IPS-18a (cell line): ENCODE data around the gene NOTCH2.

Experiments used
- H3K27ac ChIP-seq: one replicate; pipeline ENCODE4 v1.5.1; 2013; ENCODE audit warnings: low read length
- H3K27me3 ChIP-seq: one replicate; pipeline ENCODE4 v1.6.1; 2013; ENCODE audit warnings: mild to moderate bottlenecking, low read length; ENCODE audit not compliant: control insufficient read depth, insufficient read depth
- H3K36me3 ChIP-seq: one replicate; pipeline ENCODE4 v1.6.1; 2013; ENCODE audit warnings: low read depth, low read length; ENCODE audit not compliant: control insufficient read depth
- H3K4me1 ChIP-seq: one replicate; pipeline ENCODE4 v1.6.1; 2013; ENCODE audit warnings: low read depth, low read length; ENCODE audit not compliant: control insufficient read depth
- H3K4me3 ChIP-seq: one replicate; pipeline ENCODE4 v1.5.1; 2013; ENCODE audit warnings: low read length
- H3K9ac ChIP-seq: one replicate; pipeline ENCODE4 v1.6.1; 2013; ENCODE audit warnings: mild to moderate bottlenecking, low read length, moderate library complexity
- H3K9me3 ChIP-seq: one replicate; pipeline ENCODE4 v1.6.1; 2013; ENCODE audit warnings: low read depth, low read length; ENCODE audit not compliant: control insufficient read depth

The NOTCH2 gene

GRCh38 chr1:119910618-119911017 is 158.8 kb downstream of the NOTCH2 start:
- Histone ChIP-seq H3K27me3 (no peaks in the 10 kb centered on the region), H3K4me3 (no peak overlapping the region), H3K27ac (no peak overlapping the region), H3K9me3 (no peaks in the 10 kb centered on the region), H3K36me3 (peaks cover 13% of the 10 kb centered on the region), H3K9ac (no peak overlapping the region), H3K4me1 (no peaks in the 10 kb centered on the region)

DNA sequence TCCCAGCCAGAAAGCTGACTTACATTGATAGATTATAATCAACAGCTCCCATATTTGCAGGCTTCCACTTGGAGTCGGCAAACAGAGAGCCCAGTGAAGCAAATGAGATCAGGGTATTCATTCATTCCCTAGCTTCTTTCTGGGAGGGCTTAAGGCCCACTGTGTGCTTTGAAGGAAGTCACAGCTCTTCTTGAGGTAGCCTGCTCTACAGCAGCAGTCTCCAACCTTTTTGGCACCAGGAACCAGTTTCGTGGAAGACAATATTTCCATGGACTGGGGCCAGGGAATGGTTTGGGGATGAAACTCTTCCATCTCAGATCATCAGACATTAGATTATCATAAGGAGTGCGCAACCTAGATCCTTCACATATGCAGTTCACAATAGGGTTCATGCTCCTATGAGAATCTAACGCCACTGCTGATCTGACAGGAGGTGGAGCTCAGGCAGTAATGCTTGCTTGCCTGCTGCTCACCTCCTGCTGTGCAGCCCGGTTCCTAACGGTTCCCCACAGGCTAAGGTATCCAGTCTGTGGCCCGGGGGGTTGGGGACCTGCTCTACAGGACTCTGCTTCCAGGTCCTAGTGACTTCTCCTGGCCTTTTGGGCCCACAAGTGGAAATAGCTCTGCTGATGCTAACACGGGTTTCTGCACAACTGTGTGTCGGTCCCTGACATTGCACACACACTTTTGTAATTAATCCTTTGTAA is 159.4 kb downstream of the NOTCH2 start:
- Histone ChIP-seq H3K27me3 (no peaks in the 10 kb centered on the region), H3K9ac (no peak overlapping the region), H3K27ac (no peak overlapping the region), H3K4me3 (no peak overlapping the region), H3K36me3 (peaks cover 8% of the 10 kb centered on the region), H3K9me3 (no peaks in the 10 kb centered on the region), H3K4me1 (no peaks in the 10 kb centered on the region)

GRCh38 chr1:119908661-119909060 is 160.8 kb downstream of the NOTCH2 start:
- H3K27ac ChIP-seq, result no peak overlapping the region
- no peaks in the 10 kb centered on the region for H3K36me3 ChIP-seq
- H3K4me3 ChIP-seq, result no peak overlapping the region
- H3K4me1 ChIP-seq, result no peaks in the 10 kb centered on the region
- H3K9me3 ChIP-seq, result no peaks in the 10 kb centered on the region
- no peaks in the 10 kb centered on the region for H3K27me3 ChIP-seq
- H3K9ac ChIP-seq, result no peak overlapping the region

- Histone ChIP-seq H3K27ac (no peak overlapping the region), H3K4me1 (no peaks in the 10 kb centered on the region), H3K27me3 (no peaks in the 10 kb centered on the region), H3K9me3 (no peaks in the 10 kb centered on the region), H3K4me3 (no peak overlapping the region), H3K9ac (no peak overlapping the region), H3K36me3 (no peaks in the 10 kb centered on the region)
These were observed 162.4 kb downstream of the NOTCH2 start for GRCh38 chr1:119906927-119907652.

DNA sequence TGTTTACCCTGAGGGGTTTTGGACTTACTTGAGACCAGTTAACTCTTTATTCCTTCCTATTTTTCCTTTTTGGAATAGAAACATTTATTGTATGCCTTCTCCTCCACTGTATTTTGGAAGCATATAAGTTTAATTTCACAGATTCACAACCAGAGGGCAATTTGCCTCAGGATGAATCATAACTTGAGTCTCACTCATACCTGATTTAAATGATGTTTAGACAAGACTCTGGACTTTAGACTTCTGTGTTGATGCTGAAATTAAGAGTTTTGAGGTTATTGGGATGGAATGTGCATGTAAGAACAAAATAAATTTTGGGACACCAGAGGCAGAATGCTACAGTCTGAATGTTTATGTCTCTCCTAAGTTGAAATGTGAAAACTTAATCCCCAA is 166.0 kb downstream of the NOTCH2 start:
- no peaks in the 10 kb centered on the region for H3K4me1 ChIP-seq
- H3K9ac ChIP-seq, result no peak overlapping the region

GRCh38 chr1:119902775-119903442 is 166.6 kb downstream of the NOTCH2 start:
- H3K27me3 ChIP-seq, result no peaks in the 10 kb centered on the region

More for the DNA sequence above, 166.0 kb downstream of the NOTCH2 start:
- Histone ChIP-seq H3K4me3 (no peak overlapping the region), H3K36me3 (no peaks in the 10 kb centered on the region), H3K9me3 (no peaks in the 10 kb centered on the region), H3K27me3 (no peaks in the 10 kb centered on the region), H3K27ac (no peak overlapping the region)

DNA sequence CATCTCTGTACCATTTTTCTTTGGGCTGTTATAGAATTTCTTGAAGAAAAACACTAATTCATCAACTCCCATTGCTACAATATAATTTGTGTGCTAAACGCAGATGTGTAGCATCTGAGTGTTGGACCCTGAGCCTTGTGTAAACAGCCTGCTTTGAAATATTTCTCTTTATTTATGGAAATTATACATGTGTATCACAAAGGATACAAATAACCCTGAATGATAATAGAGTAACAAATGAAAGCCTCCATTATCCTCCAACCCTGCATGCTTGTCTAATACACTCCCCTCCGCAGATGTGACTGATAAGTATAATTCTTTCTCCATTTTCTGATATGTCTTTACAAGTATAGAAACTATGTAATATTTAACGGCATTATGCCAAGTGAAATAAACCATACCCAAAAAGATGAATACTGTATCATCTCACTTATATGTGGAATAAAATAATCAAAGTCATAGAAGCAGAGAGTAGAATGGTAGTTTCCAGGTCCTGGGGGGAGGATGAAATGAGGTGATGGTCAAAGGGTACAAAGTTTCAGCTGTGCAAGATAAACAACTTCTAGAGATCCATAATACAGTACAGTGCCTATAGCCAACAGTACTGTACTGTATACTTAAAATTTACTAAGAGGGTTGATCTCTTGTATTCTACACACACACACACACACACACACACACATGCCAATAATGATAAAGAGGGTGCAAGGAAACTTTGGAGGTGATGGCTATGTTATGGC is 170.3 kb downstream of the NOTCH2 start:
- Histone ChIP-seq H3K27ac (no peak overlapping the region), H3K9ac (no peak overlapping the region)

More at GRCh38 chr1:119902775-119903442, 166.6 kb downstream of the NOTCH2 start:
- H3K9me3 ChIP-seq, result no peaks in the 10 kb centered on the region
- no peaks in the 10 kb centered on the region for H3K36me3 ChIP-seq
- no peak overlapping the region for H3K27ac ChIP-seq
- H3K4me3 ChIP-seq, result no peak overlapping the region
- H3K9ac ChIP-seq, result no peak overlapping the region
- no peaks in the 10 kb centered on the region for H3K4me1 ChIP-seq

GRCh38 chr1:119898530-119898929 is 170.9 kb downstream of the NOTCH2 start:
- Histone ChIP-seq H3K4me1 (no peaks in the 10 kb centered on the region), H3K9me3 (no peaks in the 10 kb centered on the region), H3K9ac (no peak overlapping the region), H3K27ac (no peak overlapping the region), H3K27me3 (no peaks in the 10 kb centered on the region), H3K4me3 (no peak overlapping the region), H3K36me3 (no peaks in the 10 kb centered on the region)

More for the DNA sequence above, 170.3 kb downstream of the NOTCH2 start:
- Histone ChIP-seq H3K4me1 (no peaks in the 10 kb centered on the region), H3K4me3 (no peak overlapping the region), H3K27me3 (no peaks in the 10 kb centered on the region), H3K9me3 (no peaks in the 10 kb centered on the region), H3K36me3 (no peaks in the 10 kb centered on the region)

DNA sequence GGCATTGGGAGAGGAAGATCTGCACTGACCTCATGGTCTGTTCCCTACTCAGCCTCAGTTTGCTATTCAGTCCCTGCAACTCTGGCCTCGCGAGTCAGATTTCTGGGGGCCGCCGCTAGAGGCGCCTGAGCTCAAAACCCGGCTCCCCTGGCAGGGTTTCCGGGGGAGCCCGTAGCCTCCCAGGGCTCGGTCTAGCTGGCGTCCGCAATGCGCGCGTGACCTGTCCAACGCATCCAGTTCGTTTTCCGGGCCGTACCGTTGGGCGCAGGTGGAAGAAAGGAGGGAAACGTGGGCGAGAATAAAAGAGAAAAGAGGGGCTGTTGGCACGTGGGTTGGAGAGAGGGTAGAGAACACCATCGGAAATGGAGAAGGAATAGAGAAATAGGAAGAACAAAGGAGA is 173.2 kb downstream of the NOTCH2 start, which contains the start of gene ADAM30:
TSS of gene ADAM30 (minus strand) at position 213 of the 400 bp plus-strand sequence. CDS start at position 34, 179 bp downstream.
- no peak within 1 kb of the TSS for H3K27ac ChIP-seq
- H3K4me1 ChIP-seq, result no peaks in the 10 kb centered on the region
- no peaks in the 10 kb centered on the region for H3K27me3 ChIP-seq
- H3K36me3 ChIP-seq, result no peaks in the 10 kb centered on the region
- H3K9me3 ChIP-seq, result no peaks in the 10 kb centered on the region
- H3K4me3 ChIP-seq, result no peak within 1 kb of the TSS
- no peak within 1 kb of the TSS for H3K9ac ChIP-seq

GRCh38 chr1:119895102-119895501 is 174.4 kb downstream of the NOTCH2 start:
- Histone ChIP-seq H3K4me1 (no peaks in the 10 kb centered on the region), H3K27me3 (no peaks in the 10 kb centered on the region), H3K9ac (no peak overlapping the region), H3K27ac (no peak overlapping the region), H3K36me3 (no peaks in the 10 kb centered on the region), H3K4me3 (no peak overlapping the region), H3K9me3 (no peaks in the 10 kb centered on the region)
